Measurements from ENCODE around the gene NT5E. TPM values are rescaled to one million over a fixed set of nuclear protein-coding genes. Genes with fewer than 3 reads are reported as not detected.
A peak's percentile ranks its signal among the peaks of the same experiment; 100 is the strongest.

NT5E gene
- total and polyA plus RNA-seq, 4 donors: 19.7 to 68.9 (median 46.9) TPM

- no peak overlapping the region for H3K27ac ChIP-seq (ENCODE audit: low read depth in 1 of 2, low read length in 2 of 2)
- 81 to 84% methylated on average over 2 of the region's 2 CpGs for WGBS, 2 donors
- peaks cover 2 to 7% of the 10 kb centered on the region in 2 donors for H3K4me1 ChIP-seq (ENCODE audit: control insufficient read depth in 1 of 2, insufficient read depth in 2 of 2, low read length in 2 of 2)
- no peaks in the 10 kb centered on the region for H3K9me3 ChIP-seq (ENCODE audit: control insufficient read depth, low read length)
- ATAC-seq (ENCODE audit: low FRiP score) (no peak), DNase-seq (no peak)
- intact Hi-C loops (cut with DNase I): no loop called here
- H3K27me3 ChIP-seq (ENCODE audit: control insufficient read depth in 1 of 2, insufficient read depth in 2 of 2, low read length in 1 of 2): no peaks in the 10 kb centered on the region
- no peak overlapping the region for H3K4me3 ChIP-seq (ENCODE audit: low read length in 2 of 2)
- no peaks in the 10 kb centered on the region for H3K36me3 ChIP-seq (ENCODE audit: control insufficient read depth in 1 of 2, insufficient read depth in 2 of 2, low read length in 1 of 2)
Measured at GRCh38 chr6:85418059-85418458, 31.8 kb upstream of the NT5E start.

GRCh38 chr6:85419046-85419759, 30.7 kb upstream of the NT5E start:
- DNase-seq (no peak), ATAC-seq (ENCODE audit: low FRiP score) (peak; percentile 56)
- intact Hi-C loops (cut with DNase I): no loop called here
- Histone ChIP-seq H3K27ac (ENCODE audit: low read depth in 1 of 2, low read length in 2 of 2) (peak overlapping the region in 1 of 2 donors; percentile 51), H3K27me3 (ENCODE audit: control insufficient read depth in 1 of 2, insufficient read depth in 2 of 2, low read length in 1 of 2) (no peaks in the 10 kb centered on the region), H3K9me3 (ENCODE audit: control insufficient read depth, low read length) (no peaks in the 10 kb centered on the region), H3K4me1 (ENCODE audit: control insufficient read depth in 1 of 2, insufficient read depth in 2 of 2, low read length in 2 of 2) (peaks cover 2 to 7% of the 10 kb centered on the region in 2 donors), H3K4me3 (ENCODE audit: low read length in 2 of 2) (no peak overlapping the region), H3K36me3 (ENCODE audit: control insufficient read depth in 1 of 2, insufficient read depth in 2 of 2, low read length in 1 of 2) (no peaks in the 10 kb centered on the region)
- 11 to 22% methylated on average over 2 of the region's 2 CpGs for WGBS, 2 donors

GRCh38 chr6:85420551-85420950, 29.3 kb upstream of the NT5E start:
- no peaks in the 10 kb centered on the region for H3K27me3 ChIP-seq (ENCODE audit: control insufficient read depth in 1 of 2, insufficient read depth in 2 of 2, low read length in 1 of 2)
- no peak overlapping the region for H3K4me3 ChIP-seq (ENCODE audit: low read length in 2 of 2)
- intact Hi-C loops (cut with DNase I): no loop called here
- DNase-seq (no peak), ATAC-seq (ENCODE audit: low FRiP score) (no peak)
- WGBS, 2 donors: 97% methylated on average over 1 of the region's 1 CpG
- no peak overlapping the region for H3K27ac ChIP-seq (ENCODE audit: low read depth in 1 of 2, low read length in 2 of 2)
- H3K4me1 ChIP-seq (ENCODE audit: control insufficient read depth in 1 of 2, insufficient read depth in 2 of 2, low read length in 2 of 2): peaks cover 2 to 7% of the 10 kb centered on the region in 2 donors
- no peaks in the 10 kb centered on the region for H3K36me3 ChIP-seq (ENCODE audit: control insufficient read depth in 1 of 2, insufficient read depth in 2 of 2, low read length in 1 of 2)
- no peaks in the 10 kb centered on the region for H3K9me3 ChIP-seq (ENCODE audit: control insufficient read depth, low read length)

- Histone ChIP-seq H3K27ac (ENCODE audit: low read depth in 1 of 2, low read length in 2 of 2) (peak overlapping the region in 1 of 2 donors; percentile 63), H3K27me3 (ENCODE audit: control insufficient read depth in 1 of 2, insufficient read depth in 2 of 2, low read length in 1 of 2) (no peaks in the 10 kb centered on the region), H3K4me1 (ENCODE audit: control insufficient read depth in 1 of 2, insufficient read depth in 2 of 2, low read length in 2 of 2) (peaks cover 2 to 7% of the 10 kb centered on the region in 2 donors), H3K36me3 (ENCODE audit: control insufficient read depth in 1 of 2, insufficient read depth in 2 of 2, low read length in 1 of 2) (no peaks in the 10 kb centered on the region), H3K9me3 (ENCODE audit: control insufficient read depth, low read length) (no peaks in the 10 kb centered on the region), H3K4me3 (ENCODE audit: low read length in 2 of 2) (no peak overlapping the region)
- DNase-seq: no peak
- 76 to 77% methylated on average over 2 of the region's 2 CpGs for WGBS, 2 donors
- intact Hi-C loops (cut with DNase I): no loop called here
- ATAC-seq (ENCODE audit: low FRiP score): peak; percentile 37
Measured at GRCh38 chr6:85421181-85421580, 28.7 kb upstream of the NT5E start.

GRCh38 chr6:85421972-85422371, 27.9 kb upstream of the NT5E start:
- intact Hi-C loops (cut with DNase I): no loop called here
- H3K27ac ChIP-seq (ENCODE audit: low read depth in 1 of 2, low read length in 2 of 2): peak overlapping the region in 1 of 2 donors; percentile 63
- no peaks in the 10 kb centered on the region for H3K27me3 ChIP-seq (ENCODE audit: control insufficient read depth in 1 of 2, insufficient read depth in 2 of 2, low read length in 1 of 2)
- peaks cover 2 to 7% of the 10 kb centered on the region in 2 donors for H3K4me1 ChIP-seq (ENCODE audit: control insufficient read depth in 1 of 2, insufficient read depth in 2 of 2, low read length in 2 of 2)
- peaks cover 1% of the 10 kb centered on the region for H3K9me3 ChIP-seq (ENCODE audit: control insufficient read depth, low read length)
- DNase-seq (no peak), ATAC-seq (ENCODE audit: low FRiP score) (no peak)
- no peaks in the 10 kb centered on the region for H3K36me3 ChIP-seq (ENCODE audit: control insufficient read depth in 1 of 2, insufficient read depth in 2 of 2, low read length in 1 of 2)
- 19 to 21% methylated on average over 2 of the region's 2 CpGs for WGBS, 2 donors
- H3K4me3 ChIP-seq (ENCODE audit: low read length in 2 of 2): no peak overlapping the region

- ATAC-seq (ENCODE audit: low FRiP score): no peak
- no peak overlapping the region for H3K27ac ChIP-seq (ENCODE audit: low read depth in 1 of 2, low read length in 2 of 2)
- no peak for DNase-seq
- WGBS, 2 donors: 92% methylated on average over 5 of the region's 5 CpGs
- H3K27me3 ChIP-seq (ENCODE audit: control insufficient read depth in 1 of 2, insufficient read depth in 2 of 2, low read length in 1 of 2): no peaks in the 10 kb centered on the region
- H3K36me3 ChIP-seq (ENCODE audit: control insufficient read depth in 1 of 2, insufficient read depth in 2 of 2, low read length in 1 of 2): no peaks in the 10 kb centered on the region
- peaks cover 2 to 7% of the 10 kb centered on the region in 2 donors for H3K4me1 ChIP-seq (ENCODE audit: control insufficient read depth in 1 of 2, insufficient read depth in 2 of 2, low read length in 2 of 2)
- no peak overlapping the region for H3K4me3 ChIP-seq (ENCODE audit: low read length in 2 of 2)
- peaks cover 1% of the 10 kb centered on the region for H3K9me3 ChIP-seq (ENCODE audit: control insufficient read depth, low read length)
- intact Hi-C loops (cut with DNase I): no loop called here
Measured at GRCh38 chr6:85422996-85423395, 26.9 kb upstream of the NT5E start.

- 92 to 98% methylated on average over 2 of the region's 2 CpGs for WGBS, 2 donors
- Histone ChIP-seq H3K9me3 (ENCODE audit: control insufficient read depth, low read length) (peaks cover 1% of the 10 kb centered on the region), H3K4me1 (ENCODE audit: control insufficient read depth in 1 of 2, insufficient read depth in 2 of 2, low read length in 2 of 2) (peaks cover 1 to 7% of the 10 kb centered on the region in 2 donors), H3K4me3 (ENCODE audit: low read length in 2 of 2) (no peak overlapping the region), H3K27me3 (ENCODE audit: control insufficient read depth in 1 of 2, insufficient read depth in 2 of 2, low read length in 1 of 2) (no peaks in the 10 kb centered on the region), H3K27ac (ENCODE audit: low read depth in 1 of 2, low read length in 2 of 2) (no peak overlapping the region), H3K36me3 (ENCODE audit: control insufficient read depth in 1 of 2, insufficient read depth in 2 of 2, low read length in 1 of 2) (no peaks in the 10 kb centered on the region)
- ATAC-seq (ENCODE audit: low FRiP score): no peak
- no peak for DNase-seq
- intact Hi-C loops (cut with DNase I): no loop called here
Measured at GRCh38 chr6:85424981-85425380, 24.9 kb upstream of the NT5E start.

- Histone ChIP-seq H3K27ac (ENCODE audit: low read depth in 1 of 2, low read length in 2 of 2) (no peak overlapping the region), H3K4me1 (ENCODE audit: control insufficient read depth in 1 of 2, insufficient read depth in 2 of 2, low read length in 2 of 2) (peaks cover 0 to 7% of the 10 kb centered on the region in 2 donors), H3K27me3 (ENCODE audit: control insufficient read depth in 1 of 2, insufficient read depth in 2 of 2, low read length in 1 of 2) (no peaks in the 10 kb centered on the region), H3K36me3 (ENCODE audit: control insufficient read depth in 1 of 2, insufficient read depth in 2 of 2, low read length in 1 of 2) (no peaks in the 10 kb centered on the region), H3K9me3 (ENCODE audit: control insufficient read depth, low read length) (peaks cover 1% of the 10 kb centered on the region), H3K4me3 (ENCODE audit: low read length in 2 of 2) (no peak overlapping the region)
- 95 to 98% methylated on average over 4 of the region's 4 CpGs for WGBS, 2 donors
- DNase-seq (no peak), ATAC-seq (ENCODE audit: low FRiP score) (no peak)
- intact Hi-C loops (cut with DNase I): no loop called here
Measured at GRCh38 chr6:85425997-85426396, 23.9 kb upstream of the NT5E start.

- intact Hi-C loops (cut with DNase I): no loop called here
- Histone ChIP-seq H3K9me3 (ENCODE audit: control insufficient read depth, low read length) (peaks cover 1% of the 10 kb centered on the region), H3K4me3 (ENCODE audit: low read length in 2 of 2) (no peak overlapping the region), H3K27me3 (ENCODE audit: control insufficient read depth in 1 of 2, insufficient read depth in 2 of 2, low read length in 1 of 2) (no peaks in the 10 kb centered on the region), H3K36me3 (ENCODE audit: control insufficient read depth in 1 of 2, insufficient read depth in 2 of 2, low read length in 1 of 2) (no peaks in the 10 kb centered on the region), H3K4me1 (ENCODE audit: control insufficient read depth in 1 of 2, insufficient read depth in 2 of 2, low read length in 2 of 2) (no peaks in the 10 kb centered on the region), H3K27ac (ENCODE audit: low read depth in 1 of 2, low read length in 2 of 2) (no peak overlapping the region)
- no peak for DNase-seq
- ATAC-seq (ENCODE audit: low FRiP score): no peak
- WGBS, 2 donors: 70 to 72% methylated on average over 1 of the region's 1 CpG
Measured at GRCh38 chr6:85428486-85428885, 21.4 kb upstream of the NT5E start.

Measured in aorta (tissue), 5 donors.